Stimulated activated CD4-positive, alpha-beta T cell treated with anti-CD3 and anti-CD28 coated beads, TNF-alpha, amount 100 ng/mL, for 1 hour (primary cell): ENCODE data around the gene HID1.
"Not testable (repeated sequence)": the region's sequence is repeated elsewhere in the genome, so short reads cannot be mapped to it uniquely, and the experiment has no call there.

Experiments
- DNase-seq, 3 donors: peaks; one replicate each; pipeline ENCODE4 v3.0.0-alpha.2; 2020; ENCODE audit warnings: low read depth in 3 of 3, low spot score in 1 of 3

HID1 gene

GRCh38 chr17:74924250-74924948, 48.2 kb downstream of the HID1 start, which contains the start of gene OTOP2:
TSS of gene OTOP2 (plus strand) at chr17:74924273. CDS start at chr17:74924633, 360 bp downstream.
- no peak for DNase-seq

DNA sequence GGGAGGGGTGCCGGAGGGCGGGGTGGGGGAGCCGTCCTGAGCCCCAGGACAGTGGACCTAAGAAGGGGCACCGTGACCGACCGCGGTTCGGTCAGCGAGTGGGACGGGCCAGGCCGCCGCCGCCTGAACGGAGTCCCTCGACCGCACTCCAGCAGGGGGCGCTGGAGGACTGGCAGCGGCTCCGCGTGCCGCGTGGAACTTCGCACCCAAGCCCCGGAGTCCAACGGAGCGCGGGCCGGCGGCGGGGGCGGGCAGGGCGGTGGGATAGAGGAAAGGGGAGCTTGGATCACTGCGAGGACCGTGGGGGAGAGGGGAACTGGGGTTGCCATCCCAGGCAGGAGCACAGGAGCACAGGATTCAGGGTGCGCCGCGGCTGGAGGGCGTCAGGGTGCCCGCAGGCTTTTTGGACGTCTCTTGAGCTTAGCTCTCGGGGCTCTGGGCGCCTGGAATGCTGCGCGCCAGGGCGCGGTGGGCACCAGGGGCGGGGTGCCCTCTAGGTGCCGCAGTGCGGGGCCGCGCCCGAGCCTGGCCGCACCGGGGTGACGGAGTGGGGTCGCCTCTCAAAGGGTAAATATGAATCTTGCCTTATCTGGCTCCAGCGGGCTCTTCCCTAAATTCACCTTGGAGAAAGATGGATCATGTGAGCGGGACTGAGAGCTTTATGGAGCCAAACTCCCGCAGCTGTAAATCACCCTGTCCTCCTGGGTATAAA, 48.9 kb downstream of the HID1 start:
- peak; percentile 17 to 68 (median 36) for DNase-seq

GRCh38 chr17:74922694-74923537, 49.6 kb downstream of the HID1 start, which contains the start of gene USH1G:
TSS of gene USH1G (minus strand) at chr17:74923255. CDS start at chr17:74923073, 182 bp downstream.
- DNase-seq: no peak

GRCh38 chr17:74922172-74922571, 50.4 kb downstream of the HID1 start:
- no peak for DNase-seq

GRCh38 chr17:74921769-74922168, 50.8 kb downstream of the HID1 start:
- no peak for DNase-seq

DNA sequence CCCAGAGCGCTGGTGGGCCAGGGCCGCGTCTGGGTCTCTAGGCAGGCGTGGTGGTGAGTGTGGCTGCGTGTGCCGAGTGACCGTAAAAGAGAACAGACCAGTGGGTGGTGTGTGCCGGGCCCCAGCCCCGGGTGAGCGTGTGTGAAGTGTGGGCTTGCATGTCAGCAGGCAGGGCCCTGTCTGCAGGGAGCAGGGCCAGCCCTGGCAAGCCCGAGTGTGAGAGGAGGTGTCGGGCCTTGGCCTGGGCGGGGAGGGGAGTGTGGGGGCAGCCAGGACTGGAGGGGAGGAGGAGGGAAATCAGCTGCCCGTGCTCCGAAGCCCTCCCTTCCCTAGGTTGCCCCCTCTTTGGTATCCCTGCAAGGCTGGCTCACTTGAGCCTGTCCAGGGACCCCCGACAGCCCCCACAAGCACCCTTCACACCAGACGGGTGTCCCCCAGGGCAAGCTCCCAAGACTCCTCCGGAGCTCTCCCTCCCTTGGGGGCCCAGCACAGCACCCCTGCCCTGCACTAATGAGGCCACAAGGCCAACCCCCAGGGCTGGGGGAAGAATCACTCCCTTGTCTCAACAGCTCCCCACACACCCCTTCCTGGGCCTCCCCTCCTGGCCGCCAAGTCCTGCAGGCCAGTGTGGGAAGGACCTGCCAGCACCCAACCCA, 51.4 kb downstream of the HID1 start:
- DNase-seq: no peak

DNA sequence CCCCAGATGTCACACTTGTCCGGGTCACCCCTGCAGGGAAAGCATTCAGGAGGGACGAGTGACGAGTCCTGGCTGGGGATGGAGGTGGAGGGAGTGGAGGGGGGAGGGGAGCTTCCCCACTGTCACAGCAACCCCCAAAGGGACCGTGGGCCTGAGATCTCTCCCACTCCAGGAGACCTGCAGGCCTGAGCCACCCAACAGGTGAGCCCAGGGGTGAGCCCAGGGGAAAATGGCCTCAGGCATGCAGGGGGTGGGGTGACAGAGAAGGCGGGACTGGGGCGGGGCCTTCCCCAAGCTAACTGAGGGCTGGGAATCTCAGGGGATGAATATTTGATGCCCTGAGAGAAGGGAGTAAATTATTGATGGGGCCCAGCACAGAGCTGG, 51.9 kb downstream of the HID1 start:
- no peak for DNase-seq

DNA sequence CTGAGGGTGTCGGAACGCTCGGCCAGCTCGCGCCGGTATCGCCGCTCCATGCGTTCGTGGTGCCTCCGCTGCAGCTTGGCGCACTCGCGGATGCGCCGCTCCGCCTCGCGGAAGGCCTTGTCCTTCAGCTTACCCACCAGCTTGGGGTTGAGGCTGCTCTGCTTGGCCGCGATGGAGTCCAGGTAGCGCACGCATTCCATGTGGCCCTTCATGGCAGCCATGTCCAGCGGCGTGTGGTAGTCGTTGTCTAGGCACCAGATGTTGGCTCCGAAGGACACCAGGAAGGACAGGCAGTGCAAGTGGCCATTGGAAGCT, 52.3 kb downstream of the HID1 start:
- DNase-seq: no peak

GRCh38 chr17:74919440-74920305, 52.9 kb downstream of the HID1 start:
- no peak for DNase-seq

GRCh38 chr17:74918906-74919305, 53.7 kb downstream of the HID1 start:
- no peak for DNase-seq

DNA sequence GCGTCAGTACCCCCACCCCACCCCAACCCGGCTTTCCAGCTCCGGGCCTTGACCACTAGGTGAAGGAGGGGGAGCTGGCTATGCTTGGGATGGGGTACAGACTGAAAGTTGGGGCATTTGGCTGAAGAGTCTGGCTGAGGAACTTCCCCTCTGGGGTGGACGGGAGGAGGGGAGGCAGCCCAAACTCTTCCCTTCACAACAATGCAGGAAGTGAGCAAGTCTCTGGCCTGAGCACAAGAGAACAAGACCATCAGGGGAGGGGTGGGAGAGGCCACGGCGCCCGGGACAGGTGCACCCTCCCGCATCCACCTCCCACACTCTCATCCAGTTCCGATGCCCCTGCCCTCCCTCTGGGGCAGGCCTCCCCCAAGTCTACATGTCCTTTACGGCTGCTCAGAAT, 55.1 kb downstream of the HID1 start:
- no peak for DNase-seq

- DNase-seq: no peak
Observed at GRCh38 chr17:74916851-74917199, 55.7 kb downstream of the HID1 start.

GRCh38 chr17:74916136-74916850, 56.3 kb downstream of the HID1 start:
- DNase-seq: no peak

DNA sequence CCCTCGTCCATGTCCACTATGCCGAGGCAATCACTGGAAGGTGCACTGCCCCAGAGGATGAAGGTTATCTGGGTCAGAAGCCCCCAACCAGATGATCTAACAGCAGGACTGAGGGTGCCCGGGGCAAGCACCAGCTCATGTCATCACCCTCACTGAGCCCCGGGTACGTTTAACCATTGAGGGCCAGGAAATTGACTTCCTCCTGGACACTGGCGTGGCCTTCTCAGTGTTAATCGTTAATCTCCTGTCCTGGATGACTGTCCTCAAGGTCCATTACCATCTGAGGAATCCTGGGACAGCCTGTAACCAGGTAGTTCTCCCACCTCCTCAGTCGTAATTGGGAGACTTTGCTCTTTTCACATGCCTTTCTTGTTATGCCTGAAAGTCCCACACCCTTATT, 61.1 kb downstream of the HID1 start:
- DNase-seq: not testable (repeated sequence)

GRCh38 chr17:74909097-74909496, 63.5 kb downstream of the HID1 start:
- DNase-seq: not testable (repeated sequence)

- no peak for DNase-seq
Observed at GRCh38 chr17:74907012-74907411, 65.5 kb downstream of the HID1 start.

- DNase-seq: not testable (repeated sequence)
Observed at GRCh38 chr17:74906214-74906793, 66.3 kb downstream of the HID1 start.

- no peak for DNase-seq
Observed at GRCh38 chr17:74904687-74905409, 67.7 kb downstream of the HID1 start.

GRCh38 chr17:74903671-74904070, 68.9 kb downstream of the HID1 start:
- DNase-seq: no peak
